ENCODE data around the gene TTI1. TPM values are rescaled to one million over a fixed set of nuclear protein-coding genes. Genes with fewer than 3 reads are reported as not detected.

The TTI1 gene
- total RNA-seq, 1 donor from 2014 or later, result 22.4 TPM

DNA sequence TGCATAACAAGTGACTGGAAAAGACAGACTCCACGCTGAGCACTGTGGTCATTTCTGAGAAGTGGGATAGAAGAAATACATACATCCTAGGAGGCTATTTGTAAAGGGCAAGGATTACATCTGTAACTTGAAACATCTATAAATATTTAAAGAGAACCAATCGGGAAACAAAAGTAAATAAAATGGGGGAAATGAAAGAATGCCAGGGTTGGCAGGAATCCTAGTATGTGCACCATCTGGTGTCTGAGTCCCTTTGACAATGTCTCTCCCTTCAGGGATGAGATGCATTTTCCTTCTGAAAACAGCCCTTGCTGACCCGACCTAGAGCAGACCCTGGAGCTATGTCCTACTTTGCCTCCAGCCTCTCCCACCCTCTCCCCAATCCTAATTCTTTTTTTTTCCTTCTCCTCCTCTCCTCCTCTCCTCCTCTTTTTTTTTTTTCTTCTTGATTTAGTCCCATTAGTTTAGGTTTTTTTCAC lies 77.1 kb downstream of the TTI1 start:
- Histone ChIP-seq H3K27me3 (ENCODE audit: control insufficient read depth in 3 of 3, insufficient read depth in 3 of 3, low read length in 3 of 3) (peaks cover 0 to 4% (median 0%) of the 10 kb centered on the region in 3 donors), H3K27ac (ENCODE audit: low read depth, low read length) (no peak overlapping the region), H3K4me3 (ENCODE audit: low read length in 3 of 3) (no peak overlapping the region), H3K9ac (ENCODE audit: low read depth in 1 of 3, low read length in 3 of 3) (no peak overlapping the region), H3K9me3 (ENCODE audit: control insufficient read depth in 3 of 3, low read length in 3 of 3) (no peaks in the 10 kb centered on the region), H3K36me3 (ENCODE audit: control insufficient read depth in 3 of 3, insufficient read depth in 3 of 3, low read length in 3 of 3) (no peaks in the 10 kb centered on the region), H3K4me1 (ENCODE audit: control insufficient read depth in 3 of 3, insufficient read depth in 3 of 3, low read length in 3 of 3) (no peaks in the 10 kb centered on the region)

DNA sequence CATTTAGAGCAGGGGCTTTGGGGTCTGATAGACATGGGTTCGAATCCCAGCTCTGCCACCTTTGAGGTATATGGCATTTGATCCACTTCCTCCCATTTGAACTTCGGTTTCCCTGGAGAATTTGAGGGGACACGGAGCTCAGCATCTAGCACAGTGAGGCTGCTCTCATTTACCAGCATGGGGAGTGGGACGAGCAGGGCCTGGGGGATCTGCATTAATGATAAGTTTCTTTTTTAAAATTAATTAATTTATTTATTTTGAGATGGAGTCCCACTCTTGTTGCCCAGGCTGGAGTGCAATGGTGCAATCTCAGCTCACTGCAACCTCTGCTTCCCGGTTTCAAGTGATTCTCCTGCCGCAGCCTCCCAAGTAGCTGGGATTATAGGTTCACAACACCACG lies 77.7 kb downstream of the TTI1 start:
- Histone ChIP-seq H3K9ac (ENCODE audit: low read depth in 1 of 3, low read length in 3 of 3) (no peak overlapping the region), H3K9me3 (ENCODE audit: control insufficient read depth in 3 of 3, low read length in 3 of 3) (no peaks in the 10 kb centered on the region), H3K4me3 (ENCODE audit: low read length in 3 of 3) (no peak overlapping the region), H3K4me1 (ENCODE audit: control insufficient read depth in 3 of 3, insufficient read depth in 3 of 3, low read length in 3 of 3) (no peaks in the 10 kb centered on the region), H3K36me3 (ENCODE audit: control insufficient read depth in 3 of 3, insufficient read depth in 3 of 3, low read length in 3 of 3) (no peaks in the 10 kb centered on the region), H3K27ac (ENCODE audit: low read depth, low read length) (no peak overlapping the region), H3K27me3 (ENCODE audit: control insufficient read depth in 3 of 3, insufficient read depth in 3 of 3, low read length in 3 of 3) (peaks cover 0 to 4% (median 0%) of the 10 kb centered on the region in 3 donors)

DNA sequence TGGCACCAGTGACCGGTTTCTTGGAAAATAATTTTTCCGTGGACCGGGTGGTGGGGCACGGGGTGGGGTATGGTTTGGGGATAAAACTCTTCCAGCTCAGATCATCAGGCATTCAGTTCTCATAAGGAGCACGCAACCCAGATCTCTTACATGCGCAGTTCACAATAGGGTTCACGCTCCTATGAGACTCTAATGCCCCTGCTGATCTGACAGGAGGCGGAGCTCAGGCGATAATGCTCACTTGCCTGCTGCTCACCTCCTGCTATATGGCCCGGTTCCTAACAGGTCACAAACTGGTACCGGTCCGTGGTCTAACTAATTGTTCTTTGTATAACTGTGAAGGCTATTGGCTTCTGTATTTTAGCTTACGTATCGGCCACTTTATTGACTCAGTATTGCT lies 78.6 kb downstream of the TTI1 start:
- peaks cover 0 to 4% (median 0%) of the 10 kb centered on the region in 3 donors for H3K27me3 ChIP-seq (ENCODE audit: control insufficient read depth in 3 of 3, insufficient read depth in 3 of 3, low read length in 3 of 3)
- no peak overlapping the region for H3K27ac ChIP-seq (ENCODE audit: low read depth, low read length)
- H3K9ac ChIP-seq (ENCODE audit: low read depth in 1 of 3, low read length in 3 of 3), result no peak overlapping the region
- H3K36me3 ChIP-seq (ENCODE audit: control insufficient read depth in 3 of 3, insufficient read depth in 3 of 3, low read length in 3 of 3), result no peaks in the 10 kb centered on the region
- no peaks in the 10 kb centered on the region for H3K4me1 ChIP-seq (ENCODE audit: control insufficient read depth in 3 of 3, insufficient read depth in 3 of 3, low read length in 3 of 3)
- no peaks in the 10 kb centered on the region for H3K9me3 ChIP-seq (ENCODE audit: control insufficient read depth in 3 of 3, low read length in 3 of 3)
- H3K4me3 ChIP-seq (ENCODE audit: low read length in 3 of 3), result no peak overlapping the region

DNA sequence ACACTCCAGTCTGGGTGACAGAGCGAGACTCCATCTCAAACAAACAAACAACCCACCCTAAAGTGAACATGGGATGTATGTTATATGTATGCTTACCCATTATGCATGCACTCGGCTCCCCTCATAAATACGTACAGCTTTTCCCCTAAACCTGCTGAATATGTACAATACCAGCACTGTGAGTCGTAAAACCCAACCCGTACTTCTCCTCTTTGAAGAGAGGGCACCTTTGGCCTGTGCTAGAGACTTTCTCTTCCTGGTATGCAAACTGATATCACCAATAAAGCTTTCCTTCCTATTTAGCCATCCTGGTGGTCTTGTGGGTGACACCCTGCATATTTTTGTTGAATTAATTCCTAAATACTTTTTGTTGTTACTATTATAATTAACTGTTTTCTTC lies 79.1 kb downstream of the TTI1 start:
- Histone ChIP-seq H3K4me3 (ENCODE audit: low read length in 3 of 3) (no peak overlapping the region), H3K27me3 (ENCODE audit: control insufficient read depth in 3 of 3, insufficient read depth in 3 of 3, low read length in 3 of 3) (peaks cover 0 to 4% (median 0%) of the 10 kb centered on the region in 3 donors), H3K27ac (ENCODE audit: low read depth, low read length) (no peak overlapping the region), H3K9ac (ENCODE audit: low read depth in 1 of 3, low read length in 3 of 3) (no peak overlapping the region), H3K36me3 (ENCODE audit: control insufficient read depth in 3 of 3, insufficient read depth in 3 of 3, low read length in 3 of 3) (no peaks in the 10 kb centered on the region), H3K4me1 (ENCODE audit: control insufficient read depth in 3 of 3, insufficient read depth in 3 of 3, low read length in 3 of 3) (no peaks in the 10 kb centered on the region), H3K9me3 (ENCODE audit: control insufficient read depth in 3 of 3, low read length in 3 of 3) (no peaks in the 10 kb centered on the region)

DNA sequence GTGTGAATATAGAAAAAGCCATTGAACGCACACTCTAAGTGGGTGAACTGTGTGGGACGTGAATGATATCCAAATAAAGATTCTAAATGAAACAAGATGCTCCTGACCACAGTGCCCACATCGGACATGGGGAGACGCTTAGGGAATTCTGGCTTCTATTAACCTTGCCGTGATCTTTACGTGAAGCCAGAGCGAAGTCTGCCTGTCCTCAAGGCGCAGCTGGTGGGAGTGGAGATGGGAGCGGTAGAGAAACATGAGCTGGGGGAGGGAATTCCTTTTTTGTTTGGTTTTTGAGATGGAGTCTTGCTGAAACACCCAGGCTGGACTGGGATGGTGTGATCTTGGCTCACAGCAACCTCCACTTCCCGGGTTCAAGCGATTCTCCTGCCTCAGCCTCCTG lies 84.3 kb downstream of the TTI1 start:
- Histone ChIP-seq H3K27ac (ENCODE audit: low read depth, low read length) (no peak overlapping the region), H3K9me3 (ENCODE audit: control insufficient read depth in 3 of 3, low read length in 3 of 3) (no peaks in the 10 kb centered on the region), H3K27me3 (ENCODE audit: control insufficient read depth in 3 of 3, insufficient read depth in 3 of 3, low read length in 3 of 3) (peaks cover 0 to 8% (median 6%) of the 10 kb centered on the region in 3 donors), H3K4me3 (ENCODE audit: low read length in 3 of 3) (no peak overlapping the region), H3K9ac (ENCODE audit: low read depth in 1 of 3, low read length in 3 of 3) (no peak overlapping the region), H3K36me3 (ENCODE audit: control insufficient read depth in 3 of 3, insufficient read depth in 3 of 3, low read length in 3 of 3) (no peaks in the 10 kb centered on the region), H3K4me1 (ENCODE audit: control insufficient read depth in 3 of 3, insufficient read depth in 3 of 3, low read length in 3 of 3) (no peaks in the 10 kb centered on the region)

DNA sequence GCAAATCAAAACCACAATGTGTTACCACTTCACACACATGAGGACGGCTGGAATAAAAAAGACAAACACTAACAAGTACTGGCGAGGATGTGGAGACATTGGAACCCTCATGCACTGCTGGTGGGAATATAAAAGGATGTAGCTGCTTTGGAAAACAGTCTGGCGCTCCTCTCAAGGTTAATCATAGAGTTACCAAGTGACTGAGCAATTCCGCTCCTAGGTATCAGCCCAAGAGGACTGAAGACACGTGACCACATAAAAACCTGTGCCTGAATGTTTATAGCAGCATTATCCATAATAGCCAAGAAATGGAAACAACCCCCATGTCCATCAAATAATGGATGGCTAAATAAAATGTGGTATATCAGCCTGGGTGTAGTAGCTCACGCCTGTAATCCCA lies 85.3 kb downstream of the TTI1 start:
- no peak overlapping the region for H3K9ac ChIP-seq (ENCODE audit: low read depth in 1 of 3, low read length in 3 of 3)
- H3K4me1 ChIP-seq (ENCODE audit: control insufficient read depth in 3 of 3, insufficient read depth in 3 of 3, low read length in 3 of 3), result no peaks in the 10 kb centered on the region
- peaks cover 0 to 8% (median 6%) of the 10 kb centered on the region in 3 donors for H3K27me3 ChIP-seq (ENCODE audit: control insufficient read depth in 3 of 3, insufficient read depth in 3 of 3, low read length in 3 of 3)
- H3K9me3 ChIP-seq (ENCODE audit: control insufficient read depth in 3 of 3, low read length in 3 of 3), result no peaks in the 10 kb centered on the region
- H3K27ac ChIP-seq (ENCODE audit: low read depth, low read length), result no peak overlapping the region
- H3K36me3 ChIP-seq (ENCODE audit: control insufficient read depth in 3 of 3, insufficient read depth in 3 of 3, low read length in 3 of 3), result no peaks in the 10 kb centered on the region
- no peak overlapping the region for H3K4me3 ChIP-seq (ENCODE audit: low read length in 3 of 3)

DNA sequence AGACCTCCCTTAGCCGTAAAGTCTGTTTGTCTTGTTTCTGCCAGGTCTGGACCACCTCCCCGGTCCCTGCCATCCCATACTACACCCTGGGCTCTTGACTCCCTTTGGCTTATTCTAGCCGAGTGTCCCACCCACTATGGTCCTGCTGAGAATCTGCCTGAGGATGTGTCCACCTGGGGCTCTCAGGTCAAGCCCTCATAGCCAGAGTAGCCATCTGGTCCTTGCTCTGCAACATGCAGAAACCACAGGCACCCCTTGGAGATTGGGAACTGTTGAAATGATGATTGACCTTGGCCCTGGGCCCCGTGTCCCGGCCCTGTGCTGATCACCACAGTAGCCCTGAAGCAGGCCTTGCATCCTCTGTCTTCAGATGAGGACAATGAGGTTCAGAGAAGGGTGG lies 86.3 kb downstream of the TTI1 start:
- H3K9ac ChIP-seq (ENCODE audit: low read depth in 1 of 3, low read length in 3 of 3), result no peak overlapping the region
- no peaks in the 10 kb centered on the region for H3K36me3 ChIP-seq (ENCODE audit: control insufficient read depth in 3 of 3, insufficient read depth in 3 of 3, low read length in 3 of 3)
- no peak overlapping the region for H3K4me3 ChIP-seq (ENCODE audit: low read length in 3 of 3)
- H3K27ac ChIP-seq (ENCODE audit: low read depth, low read length), result no peak overlapping the region
- H3K27me3 ChIP-seq (ENCODE audit: control insufficient read depth in 3 of 3, insufficient read depth in 3 of 3, low read length in 3 of 3), result peaks cover 0 to 8% (median 6%) of the 10 kb centered on the region in 3 donors
- no peaks in the 10 kb centered on the region for H3K4me1 ChIP-seq (ENCODE audit: control insufficient read depth in 3 of 3, insufficient read depth in 3 of 3, low read length in 3 of 3)
- H3K9me3 ChIP-seq (ENCODE audit: control insufficient read depth in 3 of 3, low read length in 3 of 3), result no peaks in the 10 kb centered on the region

DNA sequence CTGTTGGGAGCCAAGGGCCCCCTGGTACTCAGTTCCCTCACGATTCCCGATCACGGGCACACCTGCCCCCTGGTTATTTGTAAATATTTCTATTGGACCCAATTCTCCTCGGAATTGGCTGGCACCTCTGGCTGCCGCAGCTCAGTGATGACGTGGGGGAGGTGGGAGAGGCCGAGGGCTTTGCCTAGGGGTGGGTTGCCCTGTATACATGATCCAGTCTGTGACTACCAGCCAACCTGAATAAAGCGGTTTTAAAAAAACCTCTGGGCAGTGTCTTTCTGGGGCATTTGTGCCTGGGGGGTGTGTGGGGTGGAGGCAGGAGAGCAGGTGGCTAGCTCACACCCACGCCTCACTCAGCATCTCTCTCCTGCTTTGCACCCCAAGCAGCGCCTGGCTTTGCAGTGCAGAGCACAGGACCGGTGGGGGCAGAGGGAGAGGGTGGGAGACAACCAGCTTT lies 88.1 kb downstream of the TTI1 start:
- Histone ChIP-seq H3K4me1 (ENCODE audit: control insufficient read depth in 3 of 3, insufficient read depth in 3 of 3, low read length in 3 of 3) (no peaks in the 10 kb centered on the region), H3K27me3 (ENCODE audit: control insufficient read depth in 3 of 3, insufficient read depth in 3 of 3, low read length in 3 of 3) (peaks cover 0 to 8% (median 6%) of the 10 kb centered on the region in 3 donors), H3K36me3 (ENCODE audit: control insufficient read depth in 3 of 3, insufficient read depth in 3 of 3, low read length in 3 of 3) (no peaks in the 10 kb centered on the region), H3K4me3 (ENCODE audit: low read length in 3 of 3) (no peak overlapping the region), H3K27ac (ENCODE audit: low read depth, low read length) (no peak overlapping the region), H3K9me3 (ENCODE audit: control insufficient read depth in 3 of 3, low read length in 3 of 3) (no peaks in the 10 kb centered on the region), H3K9ac (ENCODE audit: low read depth in 1 of 3, low read length in 3 of 3) (no peak overlapping the region)

DNA sequence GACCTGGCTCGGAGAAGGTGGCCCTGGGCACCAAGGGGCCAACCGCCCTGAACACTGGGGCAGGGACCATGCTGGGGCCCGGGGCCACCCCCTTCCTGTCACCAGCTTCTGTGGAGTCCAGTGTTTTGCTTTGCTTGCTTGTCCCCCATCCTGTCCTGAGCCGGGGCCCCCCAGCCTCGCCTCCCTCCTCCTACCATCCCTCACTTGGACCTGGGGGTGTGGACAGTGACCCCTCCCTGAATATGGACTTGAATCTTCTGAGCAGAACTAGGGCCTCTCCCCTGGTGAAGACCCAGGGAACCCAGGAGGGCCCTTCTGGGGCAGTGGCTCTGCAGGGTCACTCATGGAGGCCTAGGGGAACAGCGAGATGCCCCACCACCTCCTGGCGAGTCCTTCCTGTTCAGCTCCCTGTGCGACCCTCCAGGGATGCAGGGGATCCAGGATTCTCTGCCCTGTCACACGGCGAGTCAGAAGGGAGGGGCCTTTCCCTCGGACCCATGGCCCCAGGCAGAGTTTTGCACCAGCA lies 88.7 kb downstream of the TTI1 start:
- Histone ChIP-seq H3K27me3 (ENCODE audit: control insufficient read depth in 3 of 3, insufficient read depth in 3 of 3, low read length in 3 of 3) (peaks cover 0 to 8% (median 6%) of the 10 kb centered on the region in 3 donors), H3K9ac (ENCODE audit: low read depth in 1 of 3, low read length in 3 of 3) (no peak overlapping the region), H3K36me3 (ENCODE audit: control insufficient read depth in 3 of 3, insufficient read depth in 3 of 3, low read length in 3 of 3) (no peaks in the 10 kb centered on the region), H3K4me1 (ENCODE audit: control insufficient read depth in 3 of 3, insufficient read depth in 3 of 3, low read length in 3 of 3) (no peaks in the 10 kb centered on the region), H3K9me3 (ENCODE audit: control insufficient read depth in 3 of 3, low read length in 3 of 3) (no peaks in the 10 kb centered on the region), H3K27ac (ENCODE audit: low read depth, low read length) (no peak overlapping the region), H3K4me3 (ENCODE audit: low read length in 3 of 3) (no peak overlapping the region)

DNA sequence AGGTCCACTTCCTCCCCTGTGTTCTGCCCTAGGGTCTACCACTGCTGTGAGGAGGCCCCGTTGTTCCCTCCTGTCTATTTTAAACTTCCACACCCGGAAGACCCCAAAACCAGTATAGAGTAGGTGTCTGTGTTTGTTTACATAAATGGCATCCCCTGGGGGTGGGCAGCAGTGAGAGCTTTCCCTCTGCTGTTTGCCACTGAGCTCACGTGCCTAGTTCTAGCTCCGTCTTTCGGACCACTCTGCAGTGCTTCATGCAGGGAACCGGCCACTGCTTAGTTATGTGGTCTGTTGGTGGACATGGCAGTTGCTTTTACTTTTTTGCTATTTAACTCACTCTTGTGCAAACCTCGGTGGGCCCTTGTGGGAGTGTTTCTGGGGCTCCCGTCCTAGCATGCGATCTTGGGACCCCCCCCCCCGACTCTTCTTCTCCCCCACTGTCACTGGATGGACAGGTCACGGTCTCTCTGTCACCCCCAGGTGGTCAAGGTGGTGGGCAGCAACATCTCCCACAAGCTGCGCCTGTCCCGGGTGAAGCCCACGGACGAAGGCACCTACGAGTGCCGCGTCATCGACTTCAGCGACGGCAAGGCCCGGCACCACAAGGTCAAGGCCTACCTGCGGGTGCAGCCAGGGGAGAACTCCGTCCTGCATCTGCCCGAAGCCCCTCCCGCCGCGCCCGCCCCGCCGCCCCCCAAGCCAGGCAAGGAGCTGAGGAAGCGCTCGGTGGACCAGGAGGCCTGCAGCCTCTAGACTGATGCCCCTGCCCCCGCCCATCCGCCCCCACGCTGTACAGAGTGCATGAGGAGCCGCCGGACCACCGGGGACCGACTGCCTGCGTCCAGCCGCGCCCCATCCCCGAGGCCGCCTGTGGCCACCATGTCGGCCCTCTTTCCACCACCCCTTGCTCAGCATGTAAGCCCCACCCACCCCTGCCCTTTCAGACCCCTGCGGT lies 89.5 kb downstream of the TTI1 start:
- Histone ChIP-seq H3K9me3 (ENCODE audit: control insufficient read depth in 3 of 3, low read length in 3 of 3) (no peaks in the 10 kb centered on the region), H3K36me3 (ENCODE audit: control insufficient read depth in 3 of 3, insufficient read depth in 3 of 3, low read length in 3 of 3) (no peaks in the 10 kb centered on the region), H3K4me3 (ENCODE audit: low read length in 3 of 3) (no peak overlapping the region), H3K9ac (ENCODE audit: low read depth in 1 of 3, low read length in 3 of 3) (no peak overlapping the region), H3K27me3 (ENCODE audit: control insufficient read depth in 3 of 3, insufficient read depth in 3 of 3, low read length in 3 of 3) (peaks cover 0 to 8% (median 6%) of the 10 kb centered on the region in 3 donors), H3K4me1 (ENCODE audit: control insufficient read depth in 3 of 3, insufficient read depth in 3 of 3, low read length in 3 of 3) (no peaks in the 10 kb centered on the region), H3K27ac (ENCODE audit: low read depth, low read length) (no peak overlapping the region)
